A549 (cell line): ENCODE data around the gene ZNF526. TPM values are rescaled to one million over a fixed set of nuclear protein-coding genes. Genes with fewer than 3 reads are reported as not detected.

Experiments
- ATAC-seq, 2 experiments: fragments of 200-7000 bp in 1 of 2; fragments of >200 bp in 1 of 2; cut with Nextera tagmentation in 1 of 2; cut with Tn5 transposase in 1 of 2; 3 replicates each; pipeline versions ENCODE4 v1.8.0 to v1.9.1; 2018 to 2020; ENCODE audit warnings: mild to moderate bottlenecking in 1 of 2, moderate library complexity in 1 of 2
- CTCF ChIA-PET: fragments of 300-600 bp; sonication (Branson Sonifier 250); formaldehyde crosslinking; extraction: SDS; loops from one replicate; lab custom pipeline; 2021; ENCODE audit warnings: antibody characterized with exemption, inconsistent platforms; lab: Yijun Ruan, JAX
- POLR2A ChIA-PET: fragments of 350-600 bp; formaldehyde crosslinking; extraction: SDS; loops from one replicate; lab custom pipeline; 2021; ENCODE audit warnings: antibody characterized with exemption, inconsistent platforms; lab: Yijun Ruan, JAX
- DNase-seq, 2 experiments: peaks; one replicate each; pipeline versions ENCODE4 v3.0.0 to v3.0.0-alpha.2; 2011 to 2016; ENCODE audit warnings: low read depth in 1 of 2, low spot score in 1 of 2
- FAIRE-seq: peaks from 2 replicates; lab custom pipeline; 2011; peaks lifted over from hg19 to GRCh38; lab: Jason Lieb, UNC
- H3K27ac ChIP-seq, 2 experiments: fragments of >200 bp; sonication (Bioruptor Twin); formaldehyde crosslinking; 3 replicates each; pipeline ENCODE4 v1.5.1; 2016 to 2017
- H3K4me1 ChIP-seq: fragments of >200 bp; sonication (Bioruptor Twin); formaldehyde crosslinking; 3 replicates; pipeline ENCODE4 v1.6.1; 2016
- H3K4me2 ChIP-seq: fragments of >200 bp; sonication (Bioruptor Twin); formaldehyde crosslinking; 3 replicates; pipeline ENCODE4 v1.6.1; 2016
- H3K4me3 ChIP-seq: fragments of >200 bp; sonication (Bioruptor Twin); formaldehyde crosslinking; 3 replicates; pipeline ENCODE4 v1.5.1; 2016
- H3K9me3 ChIP-seq: fragments of >200 bp; sonication (Bioruptor Twin); formaldehyde crosslinking; 3 replicates; pipeline ENCODE4 v1.6.1; 2016
- EHF ChIP-seq: fragments of 250-450 bp; sonication (Bioruptor Pico); IDR thresholded peaks from 2 replicates; pipeline ENCODE4 v1.5.0; 2020; ENCODE audit warnings: mild to moderate bottlenecking
- EP300 ChIP-seq, 2 experiments: fragments of >200 bp; sonication (Bioruptor Twin); formaldehyde crosslinking; IDR thresholded peaks; 2 replicates in 1 of 2; 3 replicates in 1 of 2; pipeline ENCODE4 v1.6.1; 2016 to 2017
- FOSB ChIP-seq: fragments of 250-450 bp; sonication (Bioruptor Pico); IDR thresholded peaks from 2 replicates; pipeline ENCODE4 v1.5.0; 2020; ENCODE audit warnings: mild to moderate bottlenecking, moderate library complexity
- FOXS1 ChIP-seq: fragments of 250-450 bp; sonication (Bioruptor Pico); IDR thresholded peaks from 2 replicates; pipeline ENCODE4 v1.5.0; 2020; ENCODE audit warnings: mild to moderate bottlenecking, moderate library complexity
- KDM1A ChIP-seq: fragments of 200-600 bp; sonication (generic); IDR thresholded peaks from 2 replicates; pipeline ENCODE4 v1.6.1; 2016; ENCODE audit warnings: low read depth, mild to moderate bottlenecking
- KDM5A ChIP-seq: fragments of 200-600 bp; sonication (generic); IDR thresholded peaks from 2 replicates; pipeline ENCODE4 v1.6.1; 2016; ENCODE audit warnings: antibody characterized with exemption, mild to moderate bottlenecking
- MYC ChIP-seq: IDR thresholded peaks from 2 replicates; pipeline ENCODE4 v1.6.1; 2012; ENCODE audit warnings: mild to moderate bottlenecking, inconsistent platforms, low read length, improper control_type of control experiment, borderline replicate concordance
- NPAS2 ChIP-seq: fragments of 250-450 bp; sonication (Bioruptor Pico); IDR thresholded peaks from 2 replicates; pipeline ENCODE4 v1.8.0; 2022; ENCODE audit warnings: mild to moderate bottlenecking, moderate library complexity, borderline replicate concordance
- PHF8 ChIP-seq: fragments of 200-600 bp; sonication (generic); IDR thresholded peaks from 2 replicates; pipeline ENCODE4 v1.6.1; 2016; ENCODE audit warnings: low read depth, mild to moderate bottlenecking, antibody characterized with exemption, moderate library complexity, borderline replicate concordance
- POLR2A ChIP-seq: IDR thresholded peaks from 2 replicates; pipeline ENCODE4 v1.6.1; 2012; ENCODE audit warnings: mild to moderate bottlenecking, low read length
- RNF2 ChIP-seq: fragments of 200-600 bp; sonication (generic); IDR thresholded peaks from 2 replicates; pipeline ENCODE4 v1.6.1; 2016; ENCODE audit warnings: low read depth, mild to moderate bottlenecking, antibody characterized with exemption, moderate library complexity, borderline replicate concordance
- ZC3H11A ChIP-seq: fragments of 450-650 bp; IDR thresholded peaks from 2 replicates; pipeline ENCODE4 v1.6.1; 2014; ENCODE audit warnings: antibody characterized with exemption, mild to moderate bottlenecking
- ZNF302 ChIP-seq: fragments of 250-450 bp; sonication (Bioruptor Pico); IDR thresholded peaks from 2 replicates; pipeline ENCODE4 v1.9.0; 2021; ENCODE audit warnings: inconsistent platforms, mild to moderate bottlenecking, moderate library complexity
- WGBS: methylation state at CpG from one replicate; pipeline ENCODE4 v1.1.6; 2017; ENCODE audit errors: missing lambda C conversion rate; 5-methylcytosine and 5-hydroxymethylcytosine counted together
- polyA plus RNA-seq, 4 experiments: library from polyadenylated mRNA; depleted of rRNA in 3 of 4; stranded (reverse); fragments of >200 nt; fragmentation: RNase III in 1 of 4; extraction: RNeasy Plus Mini Kit Qiagen cat#74134 plus additional on column Dnase treatment in 1 of 4; gene quantifications; 2 replicates in 3 of 4; 3 replicates in 1 of 4; pipeline ENCODE4 v1.2.3, GENCODE V29; 2011 to 2017
- TF ChIP-seq, protein P1 (sequence below): IDR thresholded peaks from 2 replicates; pipeline ENCODE4 v1.6.1; 2012
- TF ChIP-seq, protein P2 (sequence below): IDR thresholded peaks from 2 replicates; pipeline ENCODE4 v1.6.1; 2012
- TF ChIP-seq, protein P3 (sequence below): fragments of >200 bp; sonication (Bioruptor Twin); formaldehyde crosslinking; IDR thresholded peaks from 3 replicates; pipeline ENCODE4 v1.6.1; 2016
- TF ChIP-seq, protein P4 (sequence below): fragments of >200 bp; sonication (Bioruptor Twin); formaldehyde crosslinking; IDR thresholded peaks from 3 replicates; pipeline ENCODE4 v1.5.1; 2016
- TF ChIP-seq, protein P5 (sequence below): fragments of 150-350 bp; IDR thresholded peaks from 2 replicates; pipeline ENCODE4 v1.6.1; 2014; ENCODE audit warnings: low read depth, mild to moderate bottlenecking, low read length
- TF ChIP-seq, protein P6 (sequence below): fragments of 250-450 bp; sonication (Bioruptor Pico); IDR thresholded peaks from 2 replicates; pipeline ENCODE4 v1.5.0; 2020; ENCODE audit warnings: low read depth, mild to moderate bottlenecking, moderate library complexity

Gene ZNF526
- polyA plus RNA-seq, 2 of the 4 experiments (the other 2 are of a cell fraction) = 7.1 to 12.9 TPM

DNA sequence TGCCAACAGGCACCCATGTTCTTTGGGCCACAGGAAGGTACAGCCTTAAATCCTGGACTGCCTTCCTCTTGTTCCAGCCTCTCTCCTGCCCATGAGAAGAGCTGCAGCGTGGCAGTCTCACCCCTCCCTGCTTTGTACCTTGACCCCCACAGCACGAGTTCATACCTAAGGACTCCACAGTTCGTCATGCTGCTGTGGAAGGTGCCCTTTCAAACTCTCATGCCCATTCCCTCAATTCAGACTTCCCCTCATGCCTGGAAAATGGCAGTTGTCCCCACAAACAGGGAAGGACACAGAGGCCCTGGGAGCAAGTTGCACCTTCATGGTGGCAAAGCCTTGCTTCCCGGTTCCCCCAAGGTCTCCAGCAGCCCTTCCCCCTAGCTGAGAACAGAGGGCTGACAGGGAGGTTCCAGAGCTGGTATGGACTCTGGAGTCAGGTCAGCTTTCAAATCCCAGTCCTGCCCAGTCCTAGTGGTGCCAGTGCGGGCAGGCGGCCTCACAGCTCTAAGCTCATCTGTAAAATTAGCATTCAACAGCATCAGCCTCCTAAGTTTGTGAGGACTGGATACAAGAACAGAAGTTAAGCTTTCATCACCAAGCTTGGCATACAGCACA, 13.7 kb downstream of the ZNF526 start:
- no peak for DNase-seq
- Histone ChIP-seq H3K4me2 (no peak overlapping the region), H3K27ac (no peak overlapping the region), H3K4me3 (no peak overlapping the region)
- peak; percentile 43 for FAIRE-seq
- ChIA-PET POLR2A (interaction anchor here (0.9 to 2.5 kb wide), 3 partner anchors 9 to 63 kb away, joined by 3 to 26 read pairs (median 3); partner anchors contain the start of gene GSK3A), CTCF (interaction anchor here (1.2 to 21.7 kb wide), 13 partner anchors 9 to 125 kb away, joined by 3 to 616 read pairs (median 10); partner anchors contain the start of genes GSK3A, PAFAH1B3, POU2F2 and PRR19)
- WGBS = 93% methylated on average over 6 of the region's 6 CpGs
- no peak for ATAC-seq
- no peak for TF ChIP-seq RNF2
- TF ChIP-seq, protein P1, sequence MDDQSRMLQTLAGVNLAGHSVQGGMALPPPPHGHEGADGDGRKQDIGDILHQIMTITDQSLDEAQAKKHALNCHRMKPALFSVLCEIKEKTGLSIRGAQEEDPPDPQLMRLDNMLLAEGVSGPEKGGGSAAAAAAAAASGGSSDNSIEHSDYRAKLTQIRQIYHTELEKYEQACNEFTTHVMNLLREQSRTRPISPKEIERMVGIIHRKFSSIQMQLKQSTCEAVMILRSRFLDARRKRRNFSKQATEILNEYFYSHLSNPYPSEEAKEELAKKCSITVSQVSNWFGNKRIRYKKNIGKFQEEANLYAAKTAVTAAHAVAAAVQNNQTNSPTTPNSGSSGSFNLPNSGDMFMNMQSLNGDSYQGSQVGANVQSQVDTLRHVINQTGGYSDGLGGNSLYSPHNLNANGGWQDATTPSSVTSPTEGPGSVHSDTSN = 0 out of 2 replicates have a peak, but pooled peaks have one; percentile 0
- TF ChIP-seq, protein P2, sequence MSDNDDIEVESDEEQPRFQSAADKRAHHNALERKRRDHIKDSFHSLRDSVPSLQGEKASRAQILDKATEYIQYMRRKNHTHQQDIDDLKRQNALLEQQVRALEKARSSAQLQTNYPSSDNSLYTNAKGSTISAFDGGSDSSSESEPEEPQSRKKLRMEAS = no peak
- TF ChIP-seq, protein P3, sequence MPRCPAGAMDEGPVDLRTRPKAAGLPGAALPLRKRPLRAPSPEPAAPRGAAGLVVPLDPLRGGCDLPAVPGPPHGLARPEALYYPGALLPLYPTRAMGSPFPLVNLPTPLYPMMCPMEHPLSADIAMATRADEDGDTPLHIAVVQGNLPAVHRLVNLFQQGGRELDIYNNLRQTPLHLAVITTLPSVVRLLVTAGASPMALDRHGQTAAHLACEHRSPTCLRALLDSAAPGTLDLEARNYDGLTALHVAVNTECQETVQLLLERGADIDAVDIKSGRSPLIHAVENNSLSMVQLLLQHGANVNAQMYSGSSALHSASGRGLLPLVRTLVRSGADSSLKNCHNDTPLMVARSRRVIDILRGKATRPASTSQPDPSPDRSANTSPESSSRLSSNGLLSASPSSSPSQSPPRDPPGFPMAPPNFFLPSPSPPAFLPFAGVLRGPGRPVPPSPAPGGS = 0 out of 3 replicates have a peak, but pooled peaks have one; percentile 12
- TF ChIP-seq, all 56 proteins: peak for 2
- H3K9me3 ChIP-seq = no peaks in the 10 kb centered on the region
- H3K4me1 ChIP-seq = peaks cover 11% of the 10 kb centered on the region; the same call in 2 of the 3 replicates

DNA sequence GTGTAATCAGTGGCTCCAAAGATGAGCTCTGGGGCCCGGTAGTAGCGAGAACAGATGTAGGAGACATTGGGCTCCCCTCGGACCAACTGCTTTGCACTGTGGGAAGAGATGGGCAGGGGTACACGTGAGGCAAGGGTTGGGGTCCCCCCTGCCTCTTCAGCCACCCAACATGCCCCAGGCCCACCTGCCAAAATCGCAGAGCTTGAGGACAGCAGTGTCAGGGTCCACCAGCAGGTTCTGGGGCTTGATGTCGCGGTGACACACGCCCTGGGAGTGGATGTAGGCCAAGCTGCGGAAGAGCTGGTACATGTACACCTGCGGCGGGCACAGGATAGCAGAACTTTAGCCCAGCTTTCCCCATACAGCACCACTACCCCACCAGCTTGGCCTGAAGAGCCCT, 14.3 kb downstream of the ZNF526 start:
- ChIA-PET POLR2A (interaction anchor here (0.9 to 2.5 kb wide), 3 partner anchors 8 to 15 kb away, joined by 3 to 26 read pairs (median 3); partner anchors contain the start of gene GSK3A), CTCF (interaction anchor here (1.0 to 21.7 kb wide), 15 partner anchors 9 to 166 kb away, joined by 3 to 616 read pairs (median 8); partner anchors contain the start of genes GSK3A, PAFAH1B3, POU2F2 and PRR19)
- no peak overlapping the region for H3K27ac ChIP-seq
- WGBS = 92% methylated on average over 11 of the region's 11 CpGs
- FAIRE-seq = no peak
- H3K9me3 ChIP-seq = no peaks in the 10 kb centered on the region
- H3K4me1 ChIP-seq = peaks cover 8% of the 10 kb centered on the region; the same call in 2 of the 3 replicates
- H3K4me2 ChIP-seq = no peak overlapping the region
- no peak for ATAC-seq
- 0 out of 2 replicates have a peak, but pooled peaks have one; percentile 5 for TF ChIP-seq POLR2A
- TF ChIP-seq PHF8 = no peak
- DNase-seq = no peak
- no peak overlapping the region for H3K4me3 ChIP-seq

DNA sequence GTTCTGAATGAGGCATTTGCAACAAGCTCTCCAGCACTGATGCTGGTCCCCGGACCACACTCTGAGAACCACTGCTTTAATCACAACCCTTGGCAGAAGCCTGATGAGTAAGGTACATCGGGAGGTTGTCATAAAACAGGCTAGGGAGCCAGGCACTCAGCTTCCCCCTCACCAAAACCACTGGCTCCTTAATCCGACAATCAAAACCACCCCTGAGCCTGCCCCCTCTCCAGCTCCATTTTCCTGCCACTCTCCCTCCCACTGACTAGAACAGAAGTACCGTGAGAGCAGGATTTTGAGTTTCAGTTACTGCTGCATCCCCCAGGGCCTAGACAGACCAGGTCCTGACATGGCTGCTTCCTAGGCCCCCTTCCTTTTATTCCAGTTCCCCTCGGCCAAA, 15.1 kb downstream of the ZNF526 start:
- CTCF ChIA-PET = interaction anchor here (0.7 to 21.7 kb wide), 15 partner anchors 9 to 165 kb away, joined by 3 to 616 read pairs (median 8); partner anchors contain the start of genes CNFN, GSK3A, PAFAH1B3 and POU2F2
- POLR2A ChIA-PET = interaction anchor here (1.4 kb wide), 1 partner anchor 16 kb away, joined by 3 read pairs; no protein-coding TSS in a partner anchor
- no peak overlapping the region for H3K27ac ChIP-seq
- 95% methylated on average over 5 of the region's 5 CpGs for WGBS
- no peak overlapping the region for H3K4me2 ChIP-seq
- TF ChIP-seq, protein P4, sequence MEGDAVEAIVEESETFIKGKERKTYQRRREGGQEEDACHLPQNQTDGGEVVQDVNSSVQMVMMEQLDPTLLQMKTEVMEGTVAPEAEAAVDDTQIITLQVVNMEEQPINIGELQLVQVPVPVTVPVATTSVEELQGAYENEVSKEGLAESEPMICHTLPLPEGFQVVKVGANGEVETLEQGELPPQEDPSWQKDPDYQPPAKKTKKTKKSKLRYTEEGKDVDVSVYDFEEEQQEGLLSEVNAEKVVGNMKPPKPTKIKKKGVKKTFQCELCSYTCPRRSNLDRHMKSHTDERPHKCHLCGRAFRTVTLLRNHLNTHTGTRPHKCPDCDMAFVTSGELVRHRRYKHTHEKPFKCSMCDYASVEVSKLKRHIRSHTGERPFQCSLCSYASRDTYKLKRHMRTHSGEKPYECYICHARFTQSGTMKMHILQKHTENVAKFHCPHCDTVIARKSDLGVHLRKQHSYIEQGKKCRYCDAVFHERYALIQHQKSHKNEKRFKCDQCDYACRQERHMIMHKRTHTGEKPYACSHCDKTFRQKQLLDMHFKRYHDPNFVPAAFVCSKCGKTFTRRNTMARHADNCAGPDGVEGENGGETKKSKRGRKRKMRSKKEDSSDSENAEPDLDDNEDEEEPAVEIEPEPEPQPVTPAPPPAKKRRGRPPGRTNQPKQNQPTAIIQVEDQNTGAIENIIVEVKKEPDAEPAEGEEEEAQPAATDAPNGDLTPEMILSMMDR = no peak
- TF ChIP-seq FOSB (CRISPR knock-in tag) (no peak), KDM1A (no peak), EHF (CRISPR knock-in tag) (no peak), FOXS1 (no peak), NPAS2 (CRISPR knock-in tag) (no peak), ZC3H11A (no peak), EP300 (IDR thresholded peaks at IDR 0.05) (no peak), MYC (no peak), PHF8 (no peak), POLR2A (no peak), KDM5A (no peak), ZNF302 (CRISPR knock-in tag) (no peak)
- TF ChIP-seq, protein P5, sequence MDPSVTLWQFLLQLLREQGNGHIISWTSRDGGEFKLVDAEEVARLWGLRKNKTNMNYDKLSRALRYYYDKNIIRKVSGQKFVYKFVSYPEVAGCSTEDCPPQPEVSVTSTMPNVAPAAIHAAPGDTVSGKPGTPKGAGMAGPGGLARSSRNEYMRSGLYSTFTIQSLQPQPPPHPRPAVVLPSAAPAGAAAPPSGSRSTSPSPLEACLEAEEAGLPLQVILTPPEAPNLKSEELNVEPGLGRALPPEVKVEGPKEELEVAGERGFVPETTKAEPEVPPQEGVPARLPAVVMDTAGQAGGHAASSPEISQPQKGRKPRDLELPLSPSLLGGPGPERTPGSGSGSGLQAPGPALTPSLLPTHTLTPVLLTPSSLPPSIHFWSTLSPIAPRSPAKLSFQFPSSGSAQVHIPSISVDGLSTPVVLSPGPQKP = no peak
- TF ChIP-seq, protein P1 = no peak
- TF ChIP-seq, protein P6, sequence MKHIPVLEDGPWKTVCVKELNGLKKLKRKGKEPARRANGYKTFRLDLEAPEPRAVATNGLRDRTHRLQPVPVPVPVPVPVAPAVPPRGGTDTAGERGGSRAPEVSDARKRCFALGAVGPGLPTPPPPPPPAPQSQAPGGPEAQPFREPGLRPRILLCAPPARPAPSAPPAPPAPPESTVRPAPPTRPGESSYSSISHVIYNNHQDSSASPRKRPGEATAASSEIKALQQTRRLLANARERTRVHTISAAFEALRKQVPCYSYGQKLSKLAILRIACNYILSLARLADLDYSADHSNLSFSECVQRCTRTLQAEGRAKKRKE (CRISPR knock-in tag) = no peak
- TF ChIP-seq, protein P2 = no peak
- TF ChIP-seq, protein P3 = no peak
- H3K9me3 ChIP-seq = no peaks in the 10 kb centered on the region
- no peak for DNase-seq
- H3K4me3 ChIP-seq = no peak overlapping the region
- peak; percentile 49 for FAIRE-seq
- H3K4me1 ChIP-seq = peaks cover under 1% of the 10 kb centered on the region; the same call in 1 of the 3 replicates
- no peak for ATAC-seq
